GM18508 (cell line): ENCODE measurements around the gene NEDD4L.
"Not testable (repeated sequence)": the region's sequence is repeated elsewhere in the genome, so short reads cannot be mapped to it uniquely, and the experiment has no call there.

Experiments
- ATAC-seq: cut with Tn5 transposase; IDR thresholded peaks from one replicate; pipeline ENCODE4 v1.9.1; 2021; ENCODE audit warnings: moderate number of reproducible peaks; ENCODE audit not compliant: insufficient read depth, unreplicated experiment

Gene NEDD4L

GRCh38 chr18:58418361-58418760 lies 374.3 kb downstream of the NEDD4L start:
- no peak for ATAC-seq

- no peak for ATAC-seq
Observed at GRCh38 chr18:58419587-58420199, 375.7 kb downstream of the NEDD4L start.

GRCh38 chr18:58426611-58427010 lies 382.6 kb downstream of the NEDD4L start:
- ATAC-seq: no peak

- ATAC-seq: no peak
Observed at GRCh38 chr18:58427321-58427720, 383.3 kb downstream of the NEDD4L start.

- ATAC-seq: no peak
Observed at GRCh38 chr18:58429442-58429841, 385.4 kb downstream of the NEDD4L start.

GRCh38 chr18:58431215-58431614 lies 387.2 kb downstream of the NEDD4L start:
- no peak for ATAC-seq

GRCh38 chr18:58432050-58432727 lies 388.2 kb downstream of the NEDD4L start:
- no peak for ATAC-seq

- not testable (repeated sequence) for ATAC-seq
Observed at GRCh38 chr18:58435221-58436005, 391.4 kb downstream of the NEDD4L start.

GRCh38 chr18:58438161-58438957 lies 394.3 kb downstream of the NEDD4L start:
- no peak for ATAC-seq

- ATAC-seq: no peak
Observed at GRCh38 chr18:58438958-58439300, 394.9 kb downstream of the NEDD4L start.

- ATAC-seq: no peak
Observed at GRCh38 chr18:58443671-58444070, 399.6 kb downstream of the NEDD4L start.

- ATAC-seq: no peak
Observed at GRCh38 chr18:58446391-58447060, 402.5 kb downstream of the NEDD4L start.

- ATAC-seq: no peak
Observed at GRCh38 chr18:58447402-58448095, 403.5 kb downstream of the NEDD4L start.

- no peak for ATAC-seq
Observed at GRCh38 chr18:58449464-58449863, 405.4 kb downstream of the NEDD4L start.
